HepG2 (cell line): ENCODE data around the gene RAB39A. TPM values are rescaled to one million over a fixed set of nuclear protein-coding genes. Genes with fewer than 3 reads are reported as not detected.

ENCODE experiments used
- ATAC-seq: fragments of 200-7000 bp; cut with Tn5 transposase; 3 replicates; pipeline ENCODE4 v1.9.1; 2020; ENCODE audit warnings: mild to moderate bottlenecking, moderate library complexity
- BruUV-seq: library from RNA; stranded (reverse); fragments of 400-500 nt; replicated peaks from 2 replicates; lab custom pipeline; 2021; lab: Mats Ljungman, UMichigan
- CTCF ChIA-PET: fragments of 300-600 bp; formaldehyde crosslinking; extraction: SDS; loops from one replicate; lab custom pipeline; 2021; ENCODE audit warnings: low total read pairs, inconsistent platforms, low intra/inter-chr PET ratio; lab: Yijun Ruan, JAX
- POLR2A ChIA-PET: fragments of 350-600 bp; sonication (Branson Sonifier 250); formaldehyde crosslinking; loops from one replicate; lab custom pipeline; 2020; ENCODE audit warnings: antibody characterized with exemption, inconsistent platforms; lab: Yijun Ruan, JAX
- DNase-seq: peaks from one replicate; pipeline ENCODE4 v3.0.0-alpha.2; 2015; ENCODE audit warnings: low spot score
- FAIRE-seq: peaks from 3 replicates; lab custom pipeline; 2011; peaks lifted over from hg19 to GRCh38; lab: Jason Lieb, UNC
- H2AFZ ChIP-seq: one replicate; pipeline ENCODE4 v1.6.1; 2011; ENCODE audit warnings: low read length, inconsistent platforms
- H3K27ac ChIP-seq: fragments of 300-600 bp; 3 replicates; pipeline ENCODE4 v1.8.0; 2011; ENCODE audit warnings: mixed run types, mild to moderate bottlenecking, mixed read lengths, low read length, inconsistent platforms; ENCODE audit not compliant: insufficient read depth; ENCODE audit errors: extremely low read length
- H3K27me3 ChIP-seq, 2 experiments: fragments of 200-600 bp in 1 of 2; 2 replicates in 1 of 2; 3 replicates in 1 of 2; pipeline versions ENCODE4 v1.6.0 to v1.8.0; 2011; ENCODE audit warnings: low read length in 2 of 2, mild to moderate bottlenecking in 2 of 2, moderate library complexity in 2 of 2, inconsistent platforms in 1 of 2; ENCODE audit not compliant: insufficient read depth in 2 of 2, control insufficient read depth in 1 of 2
- H3K36me3 ChIP-seq, 2 experiments: fragments of 200-600 bp in 1 of 2; replicated peaks in 1 of 2; 2 replicates in 1 of 2; 3 replicates in 1 of 2; pipeline versions ENCODE4 v1.5.1 to v1.8.0; 2011; ENCODE audit warnings: low read length in 2 of 2, inconsistent platforms in 1 of 2; ENCODE audit not compliant: insufficient read depth in 2 of 2, control insufficient read depth in 1 of 2
- H3K4me1 ChIP-seq: 2 replicates; pipeline ENCODE4 v1.5.1; 2012; ENCODE audit warnings: low read length, inconsistent platforms; ENCODE audit not compliant: insufficient read depth
- H3K4me2 ChIP-seq: 2 replicates; pipeline ENCODE4 v1.6.0; 2011; ENCODE audit warnings: low read depth, low read length, inconsistent platforms
- H3K4me3 ChIP-seq, 3 experiments: fragments of 200-600 bp in 1 of 3; sonication (generic), shearing (Covaris generic) in 1 of 3; replicated peaks in 1 of 3; 2 replicates each; pipeline ENCODE4 v1.5.1; 2011 to 2016; ENCODE audit warnings: low read length in 3 of 3, inconsistent platforms in 2 of 3, low read depth in 2 of 3, mild to moderate bottlenecking in 2 of 3, control low read depth in 1 of 3, mixed read lengths in 1 of 3; ENCODE audit not compliant: insufficient read depth in 1 of 3
- H3K79me2 ChIP-seq: one replicate; pipeline ENCODE4 v1.6.1; 2011; ENCODE audit warnings: low read length, inconsistent platforms; ENCODE audit not compliant: insufficient read depth
- H3K9ac ChIP-seq: 2 replicates; pipeline ENCODE4 v1.6.0; 2011; ENCODE audit warnings: mild to moderate bottlenecking, low read depth, low read length, inconsistent platforms; ENCODE audit not compliant: insufficient read depth
- H3K9me3 ChIP-seq: 2 replicates; pipeline ENCODE4 v1.5.1; 2012; ENCODE audit warnings: mild to moderate bottlenecking, low read length
- H4K20me1 ChIP-seq: 2 replicates; pipeline ENCODE4 v1.6.0; 2011; ENCODE audit warnings: inconsistent platforms, mild to moderate bottlenecking, low read length, moderate library complexity; ENCODE audit not compliant: insufficient read depth
- AKAP8 ChIP-seq: sonication (generic); formaldehyde crosslinking; IDR thresholded peaks from 2 replicates; pipeline ENCODE4 v1.5.1; 2020; ENCODE audit warnings: mild to moderate bottlenecking, missing genetic modification reagents
- FOXM1 ChIP-seq: sonication (generic); formaldehyde crosslinking; IDR thresholded peaks from 2 replicates; pipeline ENCODE4 v1.5.0; 2020; ENCODE audit warnings: missing genetic modification reagents
- HDAC2 ChIP-seq: sonication (generic); formaldehyde crosslinking; IDR thresholded peaks from 2 replicates; pipeline ENCODE4 v1.4.0; 2020; ENCODE audit warnings: missing genetic modification reagents
- KLF6 ChIP-seq: IDR thresholded peaks from 2 replicates; pipeline ENCODE4 v1.8.0; 2016; ENCODE audit warnings: missing biosample characterization, missing genetic modification reagents
- PHF5A ChIP-seq: IDR thresholded peaks from one replicate; pipeline ENCODE4 v1.6.1; 2018; ENCODE audit warnings: low read depth, missing genetic modification reagents; ENCODE audit not compliant: unreplicated experiment
- POLR2AphosphoS2 ChIP-seq: IDR thresholded peaks from 2 replicates; pipeline ENCODE4 v1.6.1; 2011; ENCODE audit warnings: low read depth, low read length, improper control_type of control experiment
- SKIL ChIP-seq: sonication (generic); formaldehyde crosslinking; IDR thresholded peaks from 2 replicates; pipeline ENCODE4 v1.8.0; 2022; ENCODE audit warnings: missing genetic modification reagents, mild to moderate bottlenecking, moderate library complexity, borderline replicate concordance
- SP140L ChIP-seq: sonication (generic); formaldehyde crosslinking; IDR thresholded peaks from 2 replicates; pipeline ENCODE4 v1.4.0; 2020; ENCODE audit warnings: missing genetic modification reagents, borderline replicate concordance
- TBP ChIP-seq: sonication (generic); formaldehyde crosslinking; IDR thresholded peaks from 2 replicates; pipeline ENCODE4 v1.5.0; 2020; ENCODE audit warnings: missing genetic modification reagents
- WGBS: methylation state at CpG from one replicate; pipeline ENCODE4 v1.1.6; 2017; ENCODE audit warnings: low lambda C conversion rate; 5-methylcytosine and 5-hydroxymethylcytosine counted together
- in situ Hi-C: cut with HindIII; loops from 2 replicates; pipeline ENCODE4 v1.10.0; 2017; ENCODE audit warnings: low pct_unique_long_range_greater_than_20kb; ENCODE audit not compliant: extremely low pct_ligation_motif_present
- intact Hi-C: fragments of 100-400 bp; cut with micrococcal nuclease; formaldehyde crosslinking; loops from one replicate; pipeline ENCODE4 v1.10.0; 2022; ENCODE audit not compliant: unreplicated experiment
- polyA plus RNA-seq, 8 experiments: library from polyadenylated mRNA; depleted of rRNA in 3 of 8; stranded (reverse) in 7 of 8; unstranded in 1 of 8; fragments of >200 nt; fragmentation: Illumina TruSeq in 4 of 8; extraction: Trizol in 4 of 8; gene quantifications; 2 replicates each; pipeline versions ENCODE4 v1.2.1 to v1.2.3, GENCODE V29; 2011 to 2016; ENCODE audit warnings: low read depth in 4 of 8, missing spikeins in 1 of 8, mixed read lengths in 1 of 8; ENCODE audit not compliant: insufficient read depth in 1 of 8
- total RNA-seq, 5 experiments: library from RNA; depleted of rRNA; stranded (reverse); fragments of >200 nt; fragmentation: Illumina TruSeq; extraction: Trizol; gene quantifications; 2 replicates each; pipeline ENCODE4 v1.2.3, GENCODE V29; 2016; ENCODE audit warnings: low read depth in 1 of 5
- TF ChIP-seq, protein P1 (sequence below): sonication (generic); formaldehyde crosslinking; IDR thresholded peaks from 2 replicates; pipeline ENCODE4 v1.8.0; 2022; ENCODE audit warnings: missing genetic modification reagents, low read depth, mild to moderate bottlenecking, borderline replicate concordance
- TF ChIP-seq, protein P2 (sequence below): sonication (generic); formaldehyde crosslinking; IDR thresholded peaks from 2 replicates; pipeline ENCODE4 v1.5.0; 2020; ENCODE audit warnings: mild to moderate bottlenecking, missing genetic modification reagents

RAB39A gene
- total and polyA plus RNA-seq, 2 of the 13 experiments (the other 11 are each of a cell fraction or from before 2014, with no cell fraction given): not detected

GRCh38 chr11:107988397-107989158 lies 60.3 kb downstream of the RAB39A start:
- intact Hi-C loops (no loop called here), in situ Hi-C loops (loop anchor here (25.0 kb wide), 1 partner anchor 101 kb away; no protein-coding TSS in a partner anchor)
- FAIRE-seq (no peak), ATAC-seq (no peak), DNase-seq (no peak)
- Histone ChIP-seq H3K4me2 (no peak overlapping the region), H3K27me3 (peaks cover 2 to 6% of the 10 kb centered on the region in 2 experiments; a peak in 1 of 5 replicates), H2AFZ (no peak overlapping the region), H3K9me3 (no peaks in the 10 kb centered on the region), H3K79me2 (no peaks in the 10 kb centered on the region), H3K27ac (no peak overlapping the region), H3K4me3 (no peak overlapping the region), H4K20me1 (no peaks in the 10 kb centered on the region), H3K4me1 (no peaks in the 10 kb centered on the region), H3K36me3 (no peaks in the 10 kb centered on the region), H3K9ac (no peak overlapping the region)
- TF ChIP-seq SKIL (CRISPR knock-in tag) (no peak), KLF6 (no peak), POLR2AphosphoS2 (no peak), PHF5A (no peak)
- BruUV-seq: no TSS peak
- ChIA-PET CTCF (no interaction called here), POLR2A (no interaction called here)
- 31% methylated on average over 5 of the region's 5 CpGs for WGBS

GRCh38 chr11:107991868-107992414 lies 63.7 kb downstream of the RAB39A start:
- intact Hi-C loops (no loop called here), in situ Hi-C loops (loop anchor here (25.0 kb wide), 1 partner anchor 105 kb away; no protein-coding TSS in a partner anchor)
- no peak for FAIRE-seq
- Histone ChIP-seq H2AFZ (no peak overlapping the region), H3K9me3 (no peaks in the 10 kb centered on the region), H3K27me3 (peaks cover 2 to 7% of the 10 kb centered on the region in 2 experiments; a peak in 1 of 5 replicates), H4K20me1 (no peaks in the 10 kb centered on the region), H3K36me3 (no peaks in the 10 kb centered on the region), H3K79me2 (no peaks in the 10 kb centered on the region), H3K4me1 (no peaks in the 10 kb centered on the region), H3K4me3 (no peak overlapping the region), H3K27ac (no peak overlapping the region), H3K9ac (no peak overlapping the region), H3K4me2 (no peak overlapping the region)
- ChIA-PET POLR2A (no interaction called here), CTCF (no interaction called here)
- ATAC-seq: no peak
- TF ChIP-seq TBP: no peak
- no peak for TF ChIP-seq SP140L (CRISPR knock-in tag)
- TF ChIP-seq, protein P1, sequence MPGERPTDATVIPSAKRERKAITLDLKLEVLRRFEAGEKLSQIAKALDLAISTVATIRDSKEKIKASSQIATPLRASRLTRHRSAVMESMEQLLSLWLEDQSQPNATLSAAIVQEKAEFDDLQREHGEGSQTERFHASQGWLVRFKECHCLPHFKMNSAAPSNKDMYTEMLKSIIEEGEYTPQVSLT (CRISPR knock-in tag): no peak
- TF ChIP-seq, protein P2, sequence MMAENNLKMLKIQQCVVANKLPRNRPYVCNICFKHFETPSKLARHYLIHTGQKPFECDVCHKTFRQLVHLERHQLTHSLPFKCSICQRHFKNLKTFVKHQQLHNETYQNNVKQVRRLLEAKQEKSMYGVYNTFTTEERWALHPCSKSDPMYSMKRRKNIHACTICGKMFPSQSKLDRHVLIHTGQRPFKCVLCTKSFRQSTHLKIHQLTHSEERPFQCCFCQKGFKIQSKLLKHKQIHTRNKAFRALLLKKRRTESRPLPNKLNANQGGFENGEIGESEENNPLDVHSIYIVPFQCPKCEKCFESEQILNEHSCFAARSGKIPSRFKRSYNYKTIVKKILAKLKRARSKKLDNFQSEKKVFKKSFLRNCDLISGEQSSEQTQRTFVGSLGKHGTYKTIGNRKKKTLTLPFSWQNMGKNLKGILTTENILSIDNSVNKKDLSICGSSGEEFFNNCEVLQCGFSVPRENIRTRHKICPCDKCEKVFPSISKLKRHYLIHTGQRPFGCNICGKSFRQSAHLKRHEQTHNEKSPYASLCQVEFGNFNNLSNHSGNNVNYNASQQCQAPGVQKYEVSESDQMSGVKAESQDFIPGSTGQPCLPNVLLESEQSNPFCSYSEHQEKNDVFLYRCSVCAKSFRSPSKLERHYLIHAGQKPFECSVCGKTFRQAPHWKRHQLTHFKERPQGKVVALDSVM (CRISPR knock-in tag): no peak
- TF ChIP-seq FOXM1: no peak
- no peak for TF ChIP-seq HDAC2 (CRISPR knock-in tag)
- TF ChIP-seq AKAP8 (CRISPR knock-in tag): no peak
- no TSS peak for BruUV-seq
- DNase-seq: no peak
- 29% methylated on average over 5 of the region's 5 CpGs for WGBS
